Tracheal epithelial cell (primary cell): Measurements from ENCODE around the gene GSTA5. TPM values are rescaled to one million over a fixed set of nuclear protein-coding genes. Genes with fewer than 3 reads are reported as not detected.

Source experiments
- total RNA-seq: library from RNA; depleted of rRNA; stranded (reverse); fragments of >200 nt; gene quantifications from 2 replicates; pipeline ENCODE4 v1.2.1, GENCODE V29; 2014

GSTA5 gene
- total RNA-seq: not detected in 2 replicates

GRCh38 chr6:52840763-52841585 lies at the start of gene GSTA5:
GSTA5 (minus strand) TSS chr6:52840813.

GRCh38 chr6:52803668-52804255 lies 36.9 kb downstream of the GSTA5 start, which contains the start of gene GSTA1:
GSTA1 (minus strand) TSS chr6:52803816; CDS start chr6:52799267, 4,549 bp downstream.

Other genes with a start within 250 kb of the GSTA5 start
- 23.9 and 27.2 TPM in 2 replicates for gene TMEM14A, start 169.7 kb downstream of the GSTA5 start, total RNA-seq
- not detected in 2 replicates for gene GSTA2, start 77.3 kb downstream of the GSTA5 start, total RNA-seq
- gene GSTA1, start 37.0 kb downstream of the GSTA5 start, total RNA-seq: 0.48 TPM in 1 of 2 replicates, not detected in the other
- gene GSTA3, start 68.9 kb upstream of the GSTA5 start, total RNA-seq: not detected in 2 replicates
- gene GSTA4, start 154.5 kb upstream of the GSTA5 start, total RNA-seq: 12.5 and 27.3 TPM in 2 replicates
- gene CILK1, start 221.0 kb upstream of the GSTA5 start, total RNA-seq: 2.4 and 4.5 TPM in 2 replicates
- gene FBXO9, start 224.6 kb upstream of the GSTA5 start, total RNA-seq: 19.8 and 27.7 TPM in 2 replicates